ENCODE measurements around the gene ACY1. TPM values are rescaled to one million over a fixed set of nuclear protein-coding genes. Genes with fewer than 3 reads are reported as not detected.

Gene ACY1
- total RNA-seq, 1 donor from 2014 or later, result 54.2 TPM

DNA sequence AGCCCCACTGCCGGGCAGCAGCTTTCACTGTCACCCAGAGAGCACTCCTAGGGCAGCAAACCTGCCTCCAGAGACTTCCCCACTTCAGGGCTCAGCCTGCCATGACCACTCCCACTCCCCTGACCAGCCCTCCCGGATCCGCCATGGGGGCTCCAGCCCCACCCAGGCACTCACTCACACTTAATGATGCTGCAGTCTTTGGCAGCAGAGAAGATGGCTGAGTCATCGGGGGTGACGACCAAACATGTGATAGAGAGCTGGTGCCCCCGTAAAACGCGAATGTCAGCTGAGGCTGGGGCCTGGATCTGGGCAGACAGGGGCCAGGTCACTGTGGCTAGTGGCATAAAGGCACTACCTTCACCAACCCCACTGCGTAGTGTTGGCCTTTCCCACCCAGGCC, 46.3 kb upstream of the ACY1 start:
- H3K4me1 Mint-ChIP-seq (ENCODE audit: unreplicated experiment), result peaks cover 17% of the 10 kb centered on the region
- H3K9me3 Mint-ChIP-seq, result no peaks in the 10 kb centered on the region
- no peak overlapping the region for H3K27ac Mint-ChIP-seq
- H3K36me3 Mint-ChIP-seq, result no peaks in the 10 kb centered on the region
- TF ChIP-seq, protein P1, sequence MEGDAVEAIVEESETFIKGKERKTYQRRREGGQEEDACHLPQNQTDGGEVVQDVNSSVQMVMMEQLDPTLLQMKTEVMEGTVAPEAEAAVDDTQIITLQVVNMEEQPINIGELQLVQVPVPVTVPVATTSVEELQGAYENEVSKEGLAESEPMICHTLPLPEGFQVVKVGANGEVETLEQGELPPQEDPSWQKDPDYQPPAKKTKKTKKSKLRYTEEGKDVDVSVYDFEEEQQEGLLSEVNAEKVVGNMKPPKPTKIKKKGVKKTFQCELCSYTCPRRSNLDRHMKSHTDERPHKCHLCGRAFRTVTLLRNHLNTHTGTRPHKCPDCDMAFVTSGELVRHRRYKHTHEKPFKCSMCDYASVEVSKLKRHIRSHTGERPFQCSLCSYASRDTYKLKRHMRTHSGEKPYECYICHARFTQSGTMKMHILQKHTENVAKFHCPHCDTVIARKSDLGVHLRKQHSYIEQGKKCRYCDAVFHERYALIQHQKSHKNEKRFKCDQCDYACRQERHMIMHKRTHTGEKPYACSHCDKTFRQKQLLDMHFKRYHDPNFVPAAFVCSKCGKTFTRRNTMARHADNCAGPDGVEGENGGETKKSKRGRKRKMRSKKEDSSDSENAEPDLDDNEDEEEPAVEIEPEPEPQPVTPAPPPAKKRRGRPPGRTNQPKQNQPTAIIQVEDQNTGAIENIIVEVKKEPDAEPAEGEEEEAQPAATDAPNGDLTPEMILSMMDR (conservative IDR thresholded peaks at IDR 0.05), result no peak
- peak; percentile 64 for DNase-seq (ENCODE audit: extremely low spot score, unreplicated experiment)
- H3K27me3 Mint-ChIP-seq, result no peaks in the 10 kb centered on the region
- no peak overlapping the region for H3K4me3 Mint-ChIP-seq

DNA sequence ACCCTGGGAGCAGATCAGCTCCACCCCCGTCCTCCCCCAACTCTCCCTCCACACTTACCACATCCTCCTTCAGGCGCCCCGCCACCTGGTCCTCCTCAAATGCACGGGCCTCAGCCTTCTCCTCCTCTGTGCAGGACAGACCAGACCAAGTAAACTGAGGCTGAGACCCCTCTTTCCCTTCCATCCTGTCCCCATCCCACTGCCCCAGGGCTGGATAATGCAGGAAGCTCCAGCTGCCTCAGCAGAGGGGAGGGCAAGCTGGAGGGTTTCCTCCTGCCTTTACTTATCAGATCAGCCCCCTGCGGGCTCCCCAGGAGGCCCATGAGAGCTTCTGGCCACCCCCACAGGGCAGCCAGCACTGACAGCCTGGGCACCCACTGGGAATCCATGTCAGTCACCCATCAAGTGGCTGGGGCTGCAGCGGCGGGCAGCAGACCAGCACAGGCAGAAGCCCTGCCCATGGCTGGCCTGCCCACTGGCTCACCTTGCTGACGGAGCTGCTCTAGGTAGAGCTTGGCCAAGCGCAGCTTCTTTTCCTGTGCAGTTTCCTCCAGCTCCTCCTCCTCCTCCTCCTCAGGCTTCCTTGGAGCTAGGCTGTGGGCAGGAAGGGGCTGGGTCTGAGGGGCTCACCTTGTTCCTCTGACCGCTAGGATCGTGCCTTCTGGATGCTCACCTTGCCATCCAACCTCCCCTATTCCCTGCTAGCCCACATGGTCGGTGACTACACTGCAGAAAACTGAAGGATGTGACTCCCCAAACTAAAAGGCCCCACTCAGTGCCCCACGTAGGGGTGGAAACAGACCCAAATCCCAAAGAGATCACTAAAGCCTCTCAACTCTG, 45.5 kb upstream of the ACY1 start:
- peaks cover 17% of the 10 kb centered on the region for H3K4me1 Mint-ChIP-seq (ENCODE audit: unreplicated experiment)
- no peak overlapping the region for H3K27ac Mint-ChIP-seq
- no peaks in the 10 kb centered on the region for H3K27me3 Mint-ChIP-seq
- no peaks in the 10 kb centered on the region for H3K9me3 Mint-ChIP-seq
- DNase-seq (ENCODE audit: extremely low spot score, unreplicated experiment), result peak; percentile 62
- H3K36me3 Mint-ChIP-seq, result no peaks in the 10 kb centered on the region
- TF ChIP-seq, protein P1 (conservative IDR thresholded peaks at IDR 0.05), result no peak
- H3K4me3 Mint-ChIP-seq, result no peak overlapping the region

DNA sequence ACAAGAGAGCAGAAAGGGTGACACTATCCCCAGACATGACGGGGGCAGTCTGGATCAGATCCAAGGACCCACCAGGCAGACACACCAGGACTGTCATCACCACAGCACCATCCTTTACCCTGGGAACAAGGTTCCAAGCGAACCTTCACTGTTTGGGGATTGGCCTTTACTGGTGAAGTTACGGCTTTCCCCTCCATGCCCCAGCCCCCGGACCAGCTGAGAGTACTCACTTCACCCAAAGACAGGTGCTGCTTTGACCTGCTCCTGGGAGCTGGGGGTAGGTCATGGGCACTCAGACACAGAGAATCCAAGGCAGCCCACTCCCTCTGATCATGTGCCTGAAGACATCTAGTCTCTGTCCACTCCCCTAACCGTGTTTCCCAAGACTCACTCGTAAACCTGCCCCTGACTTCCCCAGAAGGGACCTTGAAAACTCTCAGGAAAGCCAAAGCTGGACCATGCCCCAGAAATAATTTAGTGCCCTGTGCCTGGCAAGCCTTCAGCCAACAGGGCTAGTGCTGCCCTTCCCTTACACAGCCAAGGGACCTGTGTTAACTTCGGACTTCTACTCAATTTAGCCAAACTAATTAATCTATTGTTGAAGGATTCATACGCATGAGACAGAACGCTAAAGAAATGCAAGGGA, 44.4 kb upstream of the ACY1 start:
- DNase-seq (ENCODE audit: extremely low spot score, unreplicated experiment), result peak; percentile 37
- no peaks in the 10 kb centered on the region for H3K36me3 Mint-ChIP-seq
- H3K4me3 Mint-ChIP-seq, result peak overlapping the region; percentile 29
- no peaks in the 10 kb centered on the region for H3K9me3 Mint-ChIP-seq
- TF ChIP-seq, protein P1 (conservative IDR thresholded peaks at IDR 0.05), result no peak
- H3K27me3 Mint-ChIP-seq, result no peaks in the 10 kb centered on the region
- H3K27ac Mint-ChIP-seq, result no peak overlapping the region
- H3K4me1 Mint-ChIP-seq (ENCODE audit: unreplicated experiment), result peaks cover 17% of the 10 kb centered on the region

DNA sequence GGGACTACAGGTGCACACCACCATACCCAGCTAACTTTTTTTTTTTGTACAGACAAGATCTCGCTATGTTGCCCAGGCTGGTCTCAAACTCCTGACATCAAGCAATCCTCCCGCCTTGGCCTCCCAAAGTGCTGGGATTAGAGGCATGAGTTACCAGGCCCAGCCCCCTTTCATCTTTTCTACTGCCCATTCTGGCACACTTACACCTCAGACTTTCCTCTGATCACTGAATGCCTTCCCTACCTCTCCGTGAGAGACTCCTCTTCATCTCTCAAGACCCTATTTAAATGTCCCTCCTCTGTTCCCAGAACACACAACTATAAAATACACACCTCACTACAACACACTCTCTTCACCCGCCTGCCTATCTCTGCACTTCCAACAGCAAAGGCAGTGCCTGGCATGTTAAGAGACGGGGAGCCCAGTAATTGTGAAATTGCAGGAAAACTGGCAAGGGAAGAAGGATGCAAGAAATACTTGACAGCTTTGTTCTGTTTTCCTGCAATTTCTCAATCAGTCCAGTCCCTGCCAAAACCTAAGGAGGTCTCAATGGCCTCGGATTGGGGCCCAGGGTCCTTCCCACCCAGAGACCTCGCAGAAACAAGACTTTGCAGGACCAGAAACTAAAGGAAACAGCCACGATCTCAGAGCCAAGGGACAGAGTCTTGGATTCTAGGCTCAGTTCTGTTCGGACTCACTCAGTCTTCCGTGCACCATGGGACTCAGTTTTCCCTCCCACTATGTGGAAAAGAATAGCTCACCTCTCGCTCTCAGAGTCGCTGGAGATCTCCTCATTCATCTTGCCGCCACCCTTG, 42.5 kb upstream of the ACY1 start:
- Mint-ChIP-seq H3K4me3 (peak overlapping the region; percentile 94), H3K4me1 (ENCODE audit: unreplicated experiment) (peaks cover 17% of the 10 kb centered on the region), H3K27ac (no peak overlapping the region), H3K36me3 (no peaks in the 10 kb centered on the region), H3K9me3 (no peaks in the 10 kb centered on the region), H3K27me3 (no peaks in the 10 kb centered on the region)
- peak; percentile 39 for DNase-seq (ENCODE audit: extremely low spot score, unreplicated experiment)
- TF ChIP-seq, protein P1 (conservative IDR thresholded peaks at IDR 0.05), result no peak

DNA sequence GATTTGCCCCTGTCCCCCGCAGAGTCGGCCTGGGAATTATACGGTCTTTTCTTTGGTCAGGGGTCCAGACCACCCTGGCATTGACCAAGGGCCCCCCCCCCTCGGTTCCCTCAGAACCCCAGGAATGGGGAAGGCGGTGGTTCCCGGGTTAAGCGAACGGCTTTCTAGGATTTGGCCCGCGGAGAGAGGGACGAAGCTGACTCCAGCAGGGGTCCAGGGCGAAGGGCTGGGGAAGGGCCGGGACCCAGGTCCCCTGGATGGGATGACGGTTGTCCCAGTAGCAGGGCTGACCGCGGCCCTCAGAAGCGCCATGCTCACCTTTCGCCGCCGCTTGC, 41.9 kb upstream of the ACY1 start:
- Mint-ChIP-seq H3K9me3 (no peaks in the 10 kb centered on the region), H3K36me3 (no peaks in the 10 kb centered on the region), H3K4me3 (peak overlapping the region; percentile 94), H3K27ac (no peak overlapping the region), H3K4me1 (ENCODE audit: unreplicated experiment) (peaks cover 17% of the 10 kb centered on the region), H3K27me3 (no peaks in the 10 kb centered on the region)
- DNase-seq (ENCODE audit: extremely low spot score, unreplicated experiment), result no peak
- TF ChIP-seq, protein P1 (conservative IDR thresholded peaks at IDR 0.05), result no peak
